GM12878 (cell line): ENCODE results near the gene NR1D2. TPM values are rescaled to one million over a fixed set of nuclear protein-coding genes. Genes with fewer than 3 reads are reported as not detected.

Source experiments
- ATAC-seq: fragments of 200-7000 bp; cut with Tn5 transposase; 3 replicates; pipeline ENCODE4 v1.9.1; 2020; ENCODE audit warnings: mild to moderate bottlenecking, moderate library complexity
- BruUV-seq: library from RNA; stranded (reverse); fragments of 400-500 nt; replicated peaks from 2 replicates; lab custom pipeline; 2021; lab: Mats Ljungman, UMichigan
- CTCF ChIA-PET: fragments of 300-600 bp; sonication (Branson Sonifier 250); formaldehyde crosslinking; extraction: SDS; loops from one replicate; lab custom pipeline; 2021; ENCODE audit warnings: inconsistent platforms; lab: Yijun Ruan, JAX
- POLR2A ChIA-PET: fragments of 350-600 bp; formaldehyde crosslinking; extraction: SDS; loops from one replicate; lab custom pipeline; 2021; ENCODE audit warnings: inconsistent platforms; lab: Charles Lee
- RAD21 ChIA-PET: fragments of 300-600 bp; sonication (Branson Sonifier 250); formaldehyde crosslinking; loops from one replicate; lab custom pipeline; 2023; ENCODE audit warnings: antibody characterized with exemption; ENCODE audit not compliant: unreplicated experiment; lab: Charles Lee
- SMC1A ChIA-PET: fragments of 300-600 bp; sonication (Branson Sonifier 250); formaldehyde crosslinking; loops from one replicate; lab custom pipeline; 2023; ENCODE audit not compliant: unreplicated experiment, uncharacterized antibody; lab: Charles Lee
- DNase-seq: peaks from one replicate; pipeline ENCODE4 v3.0.0-alpha.2; 2011; ENCODE audit warnings: low read depth, low spot score
- FAIRE-seq: peaks from 3 replicates; lab custom pipeline; 2011; peaks lifted over from hg19 to GRCh38; lab: Jason Lieb, UNC
- H2AFZ ChIP-seq: 2 replicates; pipeline ENCODE4 v1.6.0; 2011; ENCODE audit warnings: low read depth, low read length, control low read depth; ENCODE audit not compliant: control insufficient read depth
- H3K27ac ChIP-seq: 2 replicates; pipeline ENCODE4 v1.5.1; 2011; ENCODE audit warnings: control low read depth; ENCODE audit not compliant: control insufficient read depth, insufficient read depth
- H3K27me3 ChIP-seq, 2 experiments: replicated peaks in 1 of 2; 2 replicates each; pipeline versions ENCODE4 v1.6.0 to v1.6.1; 2011; ENCODE audit warnings: low read length in 1 of 2; ENCODE audit not compliant: control insufficient read depth in 2 of 2, insufficient read depth in 2 of 2
- H3K36me3 ChIP-seq, 2 experiments: 2 replicates each; pipeline ENCODE4 v1.5.1; 2011; ENCODE audit warnings: low read length in 1 of 2; ENCODE audit not compliant: control insufficient read depth in 2 of 2, insufficient read depth in 2 of 2
- H3K4me1 ChIP-seq: 2 replicates; pipeline ENCODE4 v1.6.1; 2011; ENCODE audit warnings: mild to moderate bottlenecking, low read length, moderate library complexity, mixed read lengths; ENCODE audit not compliant: control insufficient read depth, insufficient read depth
- H3K4me2 ChIP-seq: 2 replicates; pipeline ENCODE4 v1.6.0; 2011; ENCODE audit warnings: control low read depth; ENCODE audit not compliant: control insufficient read depth, insufficient read depth
- H3K4me3 ChIP-seq: fragments of 200-600 bp; sonication (generic); 2 replicates; pipeline ENCODE4 v1.5.1; 2016
- H3K79me2 ChIP-seq: 2 replicates; pipeline ENCODE4 v1.6.0; 2011; ENCODE audit warnings: low read length; ENCODE audit not compliant: control insufficient read depth, insufficient read depth
- H3K9ac ChIP-seq: 2 replicates; pipeline ENCODE4 v1.8.0; 2011; ENCODE audit warnings: low read length, control low read depth, mixed read lengths; ENCODE audit not compliant: control insufficient read depth, insufficient read depth
- H3K9me3 ChIP-seq: replicated peaks from 3 replicates; pipeline ENCODE4 v1.5.1; 2011; ENCODE audit warnings: mild to moderate bottlenecking, low read length; ENCODE audit not compliant: control insufficient read depth, insufficient read depth
- H4K20me1 ChIP-seq: 2 replicates; pipeline ENCODE4 v1.6.0; 2011; ENCODE audit not compliant: control insufficient read depth, insufficient read depth
- BHLHE40 ChIP-seq, 2 experiments: fragments of 450-650 bp in 1 of 2; IDR thresholded peaks; 2 replicates each; pipeline ENCODE4 v1.6.1; 2011 to 2017; ENCODE audit warnings: low read depth in 2 of 2, borderline replicate concordance in 1 of 2, improper control_type of control experiment in 1 of 2, low read length in 1 of 2, mild to moderate bottlenecking in 1 of 2
- CHD1 ChIP-seq: IDR thresholded peaks from 2 replicates; pipeline ENCODE4 v1.6.1; 2012; ENCODE audit warnings: low read depth, low read length, improper control_type of control experiment
- CHD2 ChIP-seq: IDR thresholded peaks from 2 replicates; pipeline ENCODE4 v1.6.1; 2011; ENCODE audit warnings: low read depth, low read length, improper control_type of control experiment, borderline replicate concordance
- CREM ChIP-seq: IDR thresholded peaks from 2 replicates; pipeline ENCODE4 v1.6.1; 2014; ENCODE audit warnings: antibody characterized with exemption, low read depth
- CTCF ChIP-seq, 3 experiments: IDR thresholded peaks in 2 of 3; conservative IDR thresholded peaks in 1 of 3; 2 replicates each; pipeline ENCODE4 v1.5.1; 2011; ENCODE audit warnings: low read depth in 3 of 3, low read length in 3 of 3, mild to moderate bottlenecking in 3 of 3, control low read depth in 2 of 3, moderate library complexity in 2 of 3, inconsistent platforms in 1 of 3, mixed read lengths in 1 of 3; ENCODE audit not compliant: control insufficient read depth in 2 of 3, insufficient read depth in 1 of 3; ENCODE audit errors: extremely low read depth in 1 of 3
- DPF2 ChIP-seq: fragments of 450-650 bp; IDR thresholded peaks from 2 replicates; pipeline ENCODE4 v1.6.1; 2017; ENCODE audit warnings: mild to moderate bottlenecking
- EZH2 ChIP-seq: IDR thresholded peaks from 2 replicates; pipeline ENCODE4 v1.6.1; 2012; ENCODE audit warnings: low read depth, mild to moderate bottlenecking, control low read depth, inconsistent platforms, low read length, borderline replicate concordance; ENCODE audit not compliant: control insufficient read depth
- NFYA ChIP-seq: IDR thresholded peaks from 2 replicates; pipeline ENCODE4 v1.6.1; 2011; ENCODE audit warnings: low read depth, mild to moderate bottlenecking, low read length, improper control_type of control experiment, borderline replicate concordance
- PAX5 ChIP-seq: IDR thresholded peaks from 2 replicates; pipeline ENCODE4 v1.6.1; 2011; ENCODE audit warnings: low read depth, low read length, borderline replicate concordance
- POU2F2 ChIP-seq: IDR thresholded peaks from 3 replicates; pipeline ENCODE4 v1.6.1; 2011; ENCODE audit warnings: low read depth, mild to moderate bottlenecking, low read length, borderline replicate concordance
- RELA ChIP-seq: fragments of 450-650 bp; IDR thresholded peaks from 2 replicates; pipeline ENCODE4 v1.8.0; 2014; ENCODE audit warnings: borderline replicate concordance; ENCODE audit not compliant: partially characterized antibody
- TCF3 ChIP-seq: IDR thresholded peaks from 2 replicates; pipeline ENCODE4 v1.6.1; 2012; ENCODE audit warnings: low read depth, mild to moderate bottlenecking, low read length, borderline replicate concordance; ENCODE audit not compliant: insufficient read depth
- YBX1 ChIP-seq: fragments of 450-650 bp; IDR thresholded peaks from 2 replicates; pipeline ENCODE4 v1.6.1; 2016; ENCODE audit warnings: antibody characterized with exemption
- ZZZ3 ChIP-seq: IDR thresholded peaks from 2 replicates; pipeline ENCODE4 v1.6.1; 2011; ENCODE audit warnings: low read depth; ENCODE audit not compliant: control insufficient read depth, insufficient read length
- WGBS: methylation state at CpG from one replicate; pipeline ENCODE4 v1.1.6; 2016; ENCODE audit warnings: low lambda C conversion rate; ENCODE audit not compliant: insufficient replicate concordance, insufficient coverage; ENCODE audit errors: missing lambda C conversion rate; 5-methylcytosine and 5-hydroxymethylcytosine counted together
- in situ Hi-C: fragments of 300-500 bp; cut with MboI; formaldehyde crosslinking; loops from 9 replicates; pipeline ENCODE4 v1.14.3; 2018; ENCODE audit warnings: mixed read lengths
- intact Hi-C: fragments of 100-400 bp; cut with micrococcal nuclease; formaldehyde crosslinking; loops from one replicate; pipeline ENCODE4 v1.14.2; 2022; ENCODE audit not compliant: unreplicated experiment
- polyA plus RNA-seq, 11 experiments: library from polyadenylated mRNA; depleted of rRNA in 4 of 11; unstranded in 6 of 11; stranded (reverse) in 5 of 11; fragments of >200 nt; fragmentation: Nextera tagmentation in 4 of 11; fragmentation: Illumina TruSeq in 1 of 11; extraction: Ambion mirVana in 4 of 11; extraction: Trizol in 1 of 11; gene quantifications; 1 replicate in 1 of 11; 2 replicates in 10 of 11; pipeline versions ENCODE4 v1.2.1 to v1.2.3, GENCODE V29; 2011 to 2016; ENCODE audit warnings: inconsistent platforms in 2 of 11, missing spikeins in 2 of 11, low read depth in 1 of 11
- total RNA-seq, 4 experiments: library from RNA; depleted of rRNA in 3 of 4; stranded (reverse); fragments of >200 nt in 3 of 4; fragmentation: Illumina TruSeq in 1 of 4; extraction: Trizol in 1 of 4; gene quantifications; 2 replicates each; pipeline versions ENCODE4 v1.2.1 to v1.2.3, GENCODE V29; 2013 to 2021
- TF ChIP-seq, protein P1 (sequence below): fragments of 450-650 bp; IDR thresholded peaks from 2 replicates; pipeline ENCODE4 v1.6.1; 2018; ENCODE audit warnings: borderline replicate concordance, mild to moderate bottlenecking; ENCODE audit not compliant: partially characterized antibody
- TF ChIP-seq, protein P2 (sequence below): fragments of 450-650 bp; conservative IDR thresholded peaks from 2 replicates; pipeline ENCODE4 v1.6.1; 2017; ENCODE audit warnings: mild to moderate bottlenecking, moderate library complexity

Gene NR1D2
- total and polyA plus RNA-seq, 10 of the 15 experiments (the other 5 are each of a cell fraction or from before 2014, with no cell fraction given): 0.67 to 5.3 (median 2.6) TPM

DNA sequence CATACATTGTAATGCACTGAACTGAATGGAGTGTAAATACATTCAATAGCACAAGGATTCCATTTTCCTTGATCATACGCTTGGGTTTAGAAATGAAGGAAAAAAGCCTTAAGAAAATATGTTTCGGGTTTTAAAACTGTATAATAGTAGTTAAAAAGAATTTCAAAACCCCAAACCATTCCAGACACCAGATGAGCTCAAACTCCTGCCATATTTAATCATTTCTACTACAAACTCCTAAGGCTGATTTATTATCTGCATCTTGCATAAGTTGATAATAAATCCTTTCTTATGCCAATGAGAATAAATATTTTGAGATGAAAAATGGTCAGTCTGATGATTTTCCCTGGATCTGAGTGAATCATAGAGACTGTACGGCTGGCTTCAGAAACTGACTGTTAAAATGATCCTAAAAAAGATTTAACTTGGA lies 51.0 kb downstream of the NR1D2 start:
- BruUV-seq: no TSS peak
- Histone ChIP-seq H3K36me3 (no peaks in the 10 kb centered on the region), H3K27me3 (no peaks in the 10 kb centered on the region; a peak in 1 of 4 replicates), H3K9ac (no peak overlapping the region), H3K9me3 (no peaks in the 10 kb centered on the region), H3K4me1 (no peaks in the 10 kb centered on the region), H3K4me2 (no peak overlapping the region), H4K20me1 (no peaks in the 10 kb centered on the region), H3K27ac (no peak overlapping the region), H2AFZ (no peak overlapping the region), H3K4me3 (no peak overlapping the region), H3K79me2 (no peaks in the 10 kb centered on the region)
- WGBS: 47% methylated on average over 3 of the region's 3 CpGs
- intact Hi-C loops (loop anchor here (5.0 kb wide), 1 partner anchor 104 kb away; no protein-coding TSS in a partner anchor), in situ Hi-C loops (no loop called here)
- ATAC-seq (no peak), DNase-seq (no peak), FAIRE-seq (no peak)
- RAD21 ChIA-PET: interaction anchor here (1.0 to 3.5 kb wide), 2 partner anchors 13 to 107 kb away, joined by 3 to 15 read pairs; no protein-coding TSS in a partner anchor
- POLR2A ChIA-PET: no interaction called here
- SMC1A ChIA-PET: interaction anchor here (0.6 to 2.1 kb wide), 9 partner anchors 11 to 976 kb away, joined by 3 to 11 read pairs (median 3); no protein-coding TSS in a partner anchor
- CTCF ChIA-PET: interaction anchor here (1.3 to 3.2 kb wide), 6 partner anchors 10 to 243 kb away, joined by 3 to 15 read pairs (median 8); no protein-coding TSS in a partner anchor
- no peak for TF ChIP-seq BHLHE40 (IDR thresholded peaks at IDR 0.05; ENCODE audit: borderline replicate concordance in 1 of 2, low read depth in 2 of 2, low read length in 1 of 2)
- TF ChIP-seq, protein P1, sequence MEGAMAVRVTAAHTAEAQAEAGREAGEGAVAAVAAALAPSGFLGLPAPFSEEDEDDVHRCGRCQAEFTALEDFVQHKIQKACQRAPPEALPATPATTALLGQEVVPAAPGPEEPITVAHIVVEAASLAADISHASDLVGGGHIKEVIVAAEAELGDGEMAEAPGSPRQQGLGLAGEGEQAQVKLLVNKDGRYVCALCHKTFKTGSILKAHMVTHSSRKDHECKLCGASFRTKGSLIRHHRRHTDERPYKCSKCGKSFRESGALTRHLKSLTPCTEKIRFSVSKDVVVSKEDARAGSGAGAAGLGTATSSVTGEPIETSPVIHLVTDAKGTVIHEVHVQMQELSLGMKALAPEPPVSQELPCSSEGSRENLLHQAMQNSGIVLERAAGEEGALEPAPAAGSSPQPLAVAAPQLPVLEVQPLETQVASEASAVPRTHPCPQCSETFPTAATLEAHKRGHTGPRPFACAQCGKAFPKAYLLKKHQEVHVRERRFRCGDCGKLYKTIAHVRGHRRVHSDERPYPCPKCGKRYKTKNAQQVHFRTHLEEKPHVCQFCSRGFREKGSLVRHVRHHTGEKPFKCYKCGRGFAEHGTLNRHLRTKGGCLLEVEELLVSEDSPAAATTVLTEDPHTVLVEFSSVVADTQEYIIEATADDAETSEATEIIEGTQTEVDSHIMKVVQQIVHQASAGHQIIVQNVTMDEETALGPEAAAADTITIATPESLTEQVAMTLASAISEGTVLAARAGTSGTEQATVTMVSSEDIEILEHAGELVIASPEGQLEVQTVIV: no peak
- TF ChIP-seq NFYA: no peak
- no peak for TF ChIP-seq EZH2
- no peak for TF ChIP-seq CHD1
- no peak for TF ChIP-seq DPF2
- TF ChIP-seq CHD2: no peak
- no peak for TF ChIP-seq TCF3
- TF ChIP-seq RELA: no peak
- no peak for TF ChIP-seq CTCF (IDR thresholded peaks at IDR 0.05 in 2 of 3, conservative IDR thresholded peaks at IDR 0.05 in 1 of 3; ENCODE audit: control insufficient read depth in 2 of 3, extremely low read depth in 1 of 3, insufficient read depth in 1 of 3, low read depth in 3 of 3, low read length in 3 of 3)
- no peak for TF ChIP-seq YBX1
- no peak for TF ChIP-seq ZZZ3
- TF ChIP-seq CREM: no peak
- TF ChIP-seq POU2F2: no peak
- TF ChIP-seq, protein P2, sequence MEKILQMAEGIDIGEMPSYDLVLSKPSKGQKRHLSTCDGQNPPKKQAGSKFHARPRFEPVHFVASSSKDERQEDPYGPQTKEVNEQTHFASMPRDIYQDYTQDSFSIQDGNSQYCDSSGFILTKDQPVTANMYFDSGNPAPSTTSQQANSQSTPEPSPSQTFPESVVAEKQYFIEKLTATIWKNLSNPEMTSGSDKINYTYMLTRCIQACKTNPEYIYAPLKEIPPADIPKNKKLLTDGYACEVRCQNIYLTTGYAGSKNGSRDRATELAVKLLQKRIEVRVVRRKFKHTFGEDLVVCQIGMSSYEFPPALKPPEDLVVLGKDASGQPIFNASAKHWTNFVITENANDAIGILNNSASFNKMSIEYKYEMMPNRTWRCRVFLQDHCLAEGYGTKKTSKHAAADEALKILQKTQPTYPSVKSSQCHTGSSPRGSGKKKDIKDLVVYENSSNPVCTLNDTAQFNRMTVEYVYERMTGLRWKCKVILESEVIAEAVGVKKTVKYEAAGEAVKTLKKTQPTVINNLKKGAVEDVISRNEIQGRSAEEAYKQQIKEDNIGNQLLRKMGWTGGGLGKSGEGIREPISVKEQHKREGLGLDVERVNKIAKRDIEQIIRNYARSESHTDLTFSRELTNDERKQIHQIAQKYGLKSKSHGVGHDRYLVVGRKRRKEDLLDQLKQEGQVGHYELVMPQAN: no peak
- TF ChIP-seq PAX5: no peak
